PC-9 (cell line): ENCODE measurements around the gene LCTL.

Experiments used
- CTCF ChIP-seq: fragments of 200-600 bp; sonication (generic); conservative IDR thresholded peaks from 2 replicates; pipeline ENCODE4 v1.6.1; 2017; ENCODE audit warnings: mixed run types, antibody characterized with exemption, mild to moderate bottlenecking, moderate library complexity
- EZH2 ChIP-seq: fragments of 200-600 bp; sonication (generic); IDR thresholded peaks from 2 replicates; pipeline ENCODE4 v1.8.0; 2017; ENCODE audit warnings: antibody characterized with exemption, low read depth

GRCh38 chr15:66598095-66598815, 32.5 kb upstream of the LCTL start:
- TF ChIP-seq CTCF (no peak), EZH2 (no peak)
